22Rv1 (cell line): ENCODE measurements around the gene LRMDA.

Experiments
- H3K27ac ChIP-seq: fragments of 450-650 bp; 2 replicates; pipeline ENCODE4 v1.5.1; 2017
- CTCF ChIP-seq: fragments of 450-650 bp; IDR thresholded peaks from 2 replicates; pipeline ENCODE4 v1.5.1; 2017; ENCODE audit warnings: mild to moderate bottlenecking
- ZFX ChIP-seq: fragments of 450-650 bp; IDR thresholded peaks from 2 replicates; pipeline ENCODE4 v1.6.1; 2017; ENCODE audit warnings: antibody characterized with exemption, borderline replicate concordance

The LRMDA gene

GRCh38 chr10:76041551-76041950, 610.1 kb downstream of the LRMDA start:
- H3K27ac ChIP-seq = no peak overlapping the region
- TF ChIP-seq ZFX = no peak
- TF ChIP-seq CTCF = no peak

- no peak overlapping the region for H3K27ac ChIP-seq
- TF ChIP-seq CTCF (no peak), ZFX (no peak)
Measured at GRCh38 chr10:76043261-76043660, 611.8 kb downstream of the LRMDA start.

- TF ChIP-seq ZFX (no peak), CTCF (no peak)
- no peak overlapping the region for H3K27ac ChIP-seq
Measured at GRCh38 chr10:76044751-76045150, 613.3 kb downstream of the LRMDA start.

GRCh38 chr10:76045174-76045573, 613.8 kb downstream of the LRMDA start:
- no peak for TF ChIP-seq ZFX
- no peak for TF ChIP-seq CTCF
- no peak overlapping the region for H3K27ac ChIP-seq

GRCh38 chr10:76047521-76047920, 616.1 kb downstream of the LRMDA start:
- H3K27ac ChIP-seq = no peak overlapping the region
- TF ChIP-seq CTCF = no peak
- TF ChIP-seq ZFX = no peak

- H3K27ac ChIP-seq = no peak overlapping the region
Measured at GRCh38 chr10:76049581-76050290, 618.3 kb downstream of the LRMDA start.

More at GRCh38 chr10:76049581-76050290, 618.3 kb downstream of the LRMDA start:
- TF ChIP-seq CTCF (no peak), ZFX (no peak)
